ENCODE results near the gene SLCO1A2. TPM values are rescaled to one million over a fixed set of nuclear protein-coding genes. Genes with fewer than 3 reads are reported as not detected.

The SLCO1A2 gene
- total RNA-seq, 2 donors from 2014 or later, result 1.9 to 2.3 TPM

DNA sequence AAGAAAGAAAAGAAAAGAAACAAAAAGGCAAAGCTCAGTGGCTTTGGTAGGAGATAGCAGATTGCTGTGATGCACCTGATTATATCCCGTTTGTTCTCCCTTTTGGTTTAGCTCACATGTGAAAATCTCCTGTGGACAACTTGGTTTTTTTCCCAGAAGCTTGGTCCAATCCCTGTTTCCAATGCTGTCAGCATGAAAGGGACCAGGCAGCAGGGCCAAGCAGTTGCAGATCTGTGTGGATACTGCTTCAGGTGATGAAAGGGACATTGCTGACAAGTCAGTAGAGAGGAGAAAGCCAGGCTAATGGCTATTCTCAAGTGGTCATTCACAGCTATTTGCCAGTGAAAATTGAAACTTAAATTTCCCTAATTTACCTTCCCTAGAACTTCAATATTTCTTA is 18.8 kb upstream of the SLCO1A2 start:
- Histone ChIP-seq H3K27me3 (replicated peaks; ENCODE audit: insufficient read depth) (no peaks in the 10 kb centered on the region), H3K4me1 (replicated peaks) (no peaks in the 10 kb centered on the region), H3K27ac (no peak overlapping the region), H3K4me3 (no peak overlapping the region), H3K9me3 (no peaks in the 10 kb centered on the region), H3K36me3 (no peaks in the 10 kb centered on the region)
- intact Hi-C loops (cut with DNase I), result no loop called here
- TF ChIP-seq POLR2A (IDR thresholded peaks at IDR 0.05) (no peak), POLR2AphosphoS5 (IDR thresholded peaks at IDR 0.05) (no peak)
- TF ChIP-seq, protein P1, sequence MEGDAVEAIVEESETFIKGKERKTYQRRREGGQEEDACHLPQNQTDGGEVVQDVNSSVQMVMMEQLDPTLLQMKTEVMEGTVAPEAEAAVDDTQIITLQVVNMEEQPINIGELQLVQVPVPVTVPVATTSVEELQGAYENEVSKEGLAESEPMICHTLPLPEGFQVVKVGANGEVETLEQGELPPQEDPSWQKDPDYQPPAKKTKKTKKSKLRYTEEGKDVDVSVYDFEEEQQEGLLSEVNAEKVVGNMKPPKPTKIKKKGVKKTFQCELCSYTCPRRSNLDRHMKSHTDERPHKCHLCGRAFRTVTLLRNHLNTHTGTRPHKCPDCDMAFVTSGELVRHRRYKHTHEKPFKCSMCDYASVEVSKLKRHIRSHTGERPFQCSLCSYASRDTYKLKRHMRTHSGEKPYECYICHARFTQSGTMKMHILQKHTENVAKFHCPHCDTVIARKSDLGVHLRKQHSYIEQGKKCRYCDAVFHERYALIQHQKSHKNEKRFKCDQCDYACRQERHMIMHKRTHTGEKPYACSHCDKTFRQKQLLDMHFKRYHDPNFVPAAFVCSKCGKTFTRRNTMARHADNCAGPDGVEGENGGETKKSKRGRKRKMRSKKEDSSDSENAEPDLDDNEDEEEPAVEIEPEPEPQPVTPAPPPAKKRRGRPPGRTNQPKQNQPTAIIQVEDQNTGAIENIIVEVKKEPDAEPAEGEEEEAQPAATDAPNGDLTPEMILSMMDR (IDR thresholded peaks at IDR 0.05), result no peak
- 26% methylated on average over 1 of the region's 1 CpG for WGBS
- no peak for DNase-seq (ENCODE audit: low spot score)

DNA sequence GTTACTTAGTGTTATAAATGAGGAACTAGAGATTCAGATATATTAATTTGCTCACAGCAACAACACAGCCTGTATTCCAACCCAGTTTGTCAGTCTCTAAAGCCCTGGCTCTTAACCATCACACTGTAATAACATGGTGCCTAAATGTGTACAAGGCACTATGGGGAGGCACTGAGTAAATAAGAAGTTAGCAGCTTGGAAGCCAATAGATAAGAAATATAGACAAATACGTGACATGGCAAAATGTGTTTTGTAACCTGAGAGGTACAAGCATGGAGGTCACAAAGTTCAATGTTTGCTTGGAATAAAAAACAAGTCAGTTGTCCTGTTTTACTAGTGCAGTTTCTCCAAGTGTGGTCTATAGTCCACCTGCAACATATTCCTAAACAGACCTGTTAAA is 16.3 kb upstream of the SLCO1A2 start:
- Histone ChIP-seq H3K36me3 (no peaks in the 10 kb centered on the region), H3K27ac (no peak overlapping the region), H3K4me1 (replicated peaks) (no peaks in the 10 kb centered on the region), H3K27me3 (replicated peaks; ENCODE audit: insufficient read depth) (no peaks in the 10 kb centered on the region), H3K9me3 (no peaks in the 10 kb centered on the region), H3K4me3 (no peak overlapping the region)
- intact Hi-C loops (cut with DNase I), result no loop called here
- no peak for DNase-seq (ENCODE audit: low spot score)
- 24% methylated on average over 1 of the region's 1 CpG for WGBS
- no peak for TF ChIP-seq POLR2A (IDR thresholded peaks at IDR 0.05)
- no peak for TF ChIP-seq POLR2AphosphoS5 (IDR thresholded peaks at IDR 0.05)
- TF ChIP-seq, protein P1 (IDR thresholded peaks at IDR 0.05), result no peak

DNA sequence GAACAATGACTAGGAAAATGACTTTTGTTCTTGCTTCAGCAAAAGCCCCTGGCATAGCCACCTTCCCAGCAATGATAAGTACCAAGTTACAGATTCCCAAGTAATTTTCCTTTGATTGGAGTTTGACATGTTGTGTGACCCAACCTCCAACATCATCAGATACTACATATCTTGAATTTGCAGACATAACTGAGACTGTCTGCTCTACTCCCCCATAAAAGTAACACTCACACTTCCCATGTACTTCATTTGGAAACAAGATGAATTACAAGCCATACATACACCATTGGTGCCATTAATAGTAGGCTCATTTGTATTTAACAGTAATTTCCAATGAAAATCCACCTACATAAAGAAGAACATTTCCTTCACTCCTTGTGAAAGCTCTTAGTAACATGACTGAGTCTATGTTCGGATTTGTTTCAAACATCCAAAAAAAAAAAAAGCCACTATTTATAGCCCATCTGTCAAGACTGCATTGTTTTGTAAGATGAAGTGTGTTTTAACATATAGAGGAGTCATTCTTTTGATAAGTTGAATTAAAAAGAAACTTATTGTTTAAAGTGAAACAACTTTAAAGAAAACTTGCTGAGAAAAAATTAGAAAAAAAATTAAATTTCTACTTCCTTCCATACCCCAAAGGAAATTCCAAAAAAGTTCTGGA is 12.0 kb upstream of the SLCO1A2 start:
- Histone ChIP-seq H3K36me3 (no peaks in the 10 kb centered on the region), H3K4me1 (replicated peaks) (no peaks in the 10 kb centered on the region), H3K4me3 (no peak overlapping the region), H3K9me3 (no peaks in the 10 kb centered on the region), H3K27ac (no peak overlapping the region), H3K27me3 (replicated peaks; ENCODE audit: insufficient read depth) (no peaks in the 10 kb centered on the region)
- 35% methylated on average over 1 of the region's 1 CpG for WGBS
- no peak for DNase-seq (ENCODE audit: low spot score)
- TF ChIP-seq POLR2AphosphoS5 (IDR thresholded peaks at IDR 0.05), result no peak
- TF ChIP-seq, protein P1 (IDR thresholded peaks at IDR 0.05), result no peak
- intact Hi-C loops (cut with DNase I), result no loop called here

DNA sequence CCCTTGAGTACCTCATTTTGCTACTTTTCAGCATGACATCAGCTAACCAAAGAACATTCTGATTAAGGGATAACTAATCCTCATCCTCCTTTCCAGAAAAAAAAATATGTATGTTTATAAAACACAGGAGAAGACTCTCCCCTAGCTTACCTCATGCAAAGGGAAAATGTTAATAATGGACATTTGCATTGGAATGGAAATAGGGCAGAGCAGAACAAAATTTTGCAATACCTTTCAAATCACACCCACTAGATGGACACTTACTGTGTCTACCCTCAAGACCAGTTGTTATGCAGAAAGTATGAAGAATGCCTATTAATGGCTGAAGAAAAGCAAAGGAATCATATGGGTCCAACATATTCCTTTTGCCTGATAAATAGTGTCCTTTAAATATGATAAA is 8.9 kb upstream of the SLCO1A2 start:
- H3K27ac ChIP-seq, result no peak overlapping the region
- no peaks in the 10 kb centered on the region for H3K4me1 ChIP-seq (replicated peaks)
- TF ChIP-seq POLR2AphosphoS5 (IDR thresholded peaks at IDR 0.05) (no peak), POLR2A (IDR thresholded peaks at IDR 0.05) (no peak)
- TF ChIP-seq, protein P1 (IDR thresholded peaks at IDR 0.05), result no peak
- no peaks in the 10 kb centered on the region for H3K36me3 ChIP-seq
- DNase-seq (ENCODE audit: low spot score), result no peak
- intact Hi-C loops (cut with DNase I), result no loop called here
- no peak overlapping the region for H3K4me3 ChIP-seq
- H3K9me3 ChIP-seq, result no peaks in the 10 kb centered on the region
- no peaks in the 10 kb centered on the region for H3K27me3 ChIP-seq (replicated peaks; ENCODE audit: insufficient read depth)

DNA sequence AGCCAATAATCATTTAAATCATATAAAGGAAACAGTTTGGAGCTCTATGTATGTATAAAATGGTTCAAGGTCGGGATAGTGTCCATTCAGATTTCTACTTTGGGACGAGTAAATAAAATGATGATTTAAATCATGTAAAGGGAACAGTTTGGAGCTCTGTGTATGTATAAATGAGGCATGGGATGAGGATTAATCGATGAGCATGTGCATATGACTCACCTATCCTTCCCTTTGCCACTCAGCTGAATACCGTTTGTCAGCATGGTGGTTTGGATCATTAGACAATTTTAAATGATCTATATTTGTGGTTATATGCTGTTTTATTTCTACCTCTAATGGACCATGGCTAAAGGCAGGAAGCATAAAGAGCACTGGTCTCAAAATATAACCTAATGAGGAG is 7.1 kb upstream of the SLCO1A2 start:
- no peak overlapping the region for H3K27ac ChIP-seq
- TF ChIP-seq POLR2A (IDR thresholded peaks at IDR 0.05) (no peak), POLR2AphosphoS5 (IDR thresholded peaks at IDR 0.05) (no peak)
- TF ChIP-seq, protein P1 (IDR thresholded peaks at IDR 0.05), result no peak
- H3K9me3 ChIP-seq, result no peaks in the 10 kb centered on the region
- no peak for DNase-seq (ENCODE audit: low spot score)
- intact Hi-C loops (cut with DNase I), result no loop called here
- H3K4me3 ChIP-seq, result no peak overlapping the region
- 85% methylated on average over 4 of the region's 4 CpGs for WGBS
- H3K27me3 ChIP-seq (replicated peaks; ENCODE audit: insufficient read depth), result no peaks in the 10 kb centered on the region
- no peaks in the 10 kb centered on the region for H3K4me1 ChIP-seq (replicated peaks)
- H3K36me3 ChIP-seq, result no peaks in the 10 kb centered on the region
